GM12874 (cell line): Measurements from ENCODE around the gene XPC.

ENCODE experiments used
- CTCF ChIP-seq: IDR thresholded peaks from 2 replicates; pipeline ENCODE4 v1.5.1; 2011; ENCODE audit warnings: low read depth, mild to moderate bottlenecking, control low read depth, low read length, moderate library complexity; ENCODE audit not compliant: insufficient read depth

XPC gene

GRCh38 chr3:14156201-14156600 is 22.2 kb downstream of the XPC start:
- no peak for TF ChIP-seq CTCF

- no peak for TF ChIP-seq CTCF
Observed at GRCh38 chr3:14154895-14155440, 23.4 kb downstream of the XPC start.

DNA sequence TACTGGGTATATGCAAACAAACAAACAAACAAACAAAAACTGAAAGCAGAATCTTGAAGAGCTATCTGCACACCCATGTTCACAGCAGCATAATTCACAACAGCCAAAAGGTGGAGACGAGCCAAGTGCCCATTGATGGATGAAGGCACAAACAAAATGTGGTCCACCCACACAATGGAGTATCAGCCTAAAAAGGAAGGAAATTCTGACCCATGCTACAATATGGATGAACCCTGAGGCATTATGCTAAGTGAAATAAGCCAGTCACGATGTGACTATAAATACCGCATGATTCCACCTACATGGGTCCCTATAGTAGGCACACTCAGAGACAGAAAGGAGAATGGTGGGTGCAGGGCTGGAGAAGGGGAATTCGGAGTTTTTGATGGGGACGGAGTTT is 24.1 kb downstream of the XPC start:
- TF ChIP-seq CTCF: no peak

DNA sequence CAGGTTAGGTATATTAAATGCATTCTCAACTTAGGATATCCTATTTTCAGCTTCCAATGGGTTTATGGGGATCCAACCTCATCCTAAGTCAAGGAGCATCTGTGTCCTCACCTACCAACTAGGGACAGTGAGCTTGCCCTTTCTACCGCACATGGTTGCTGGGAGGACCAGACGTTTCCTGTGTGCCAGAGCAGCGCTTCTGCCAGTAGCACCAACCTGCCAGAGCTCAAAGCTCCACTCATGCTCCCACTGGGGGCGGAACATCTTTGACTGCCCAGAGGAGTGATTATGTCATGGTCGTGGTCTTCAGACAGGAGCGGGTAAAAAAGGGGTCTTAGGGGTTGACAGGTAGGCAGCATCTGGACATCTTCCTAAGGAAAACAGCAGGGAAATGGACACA is 24.7 kb downstream of the XPC start:
- no peak for TF ChIP-seq CTCF

DNA sequence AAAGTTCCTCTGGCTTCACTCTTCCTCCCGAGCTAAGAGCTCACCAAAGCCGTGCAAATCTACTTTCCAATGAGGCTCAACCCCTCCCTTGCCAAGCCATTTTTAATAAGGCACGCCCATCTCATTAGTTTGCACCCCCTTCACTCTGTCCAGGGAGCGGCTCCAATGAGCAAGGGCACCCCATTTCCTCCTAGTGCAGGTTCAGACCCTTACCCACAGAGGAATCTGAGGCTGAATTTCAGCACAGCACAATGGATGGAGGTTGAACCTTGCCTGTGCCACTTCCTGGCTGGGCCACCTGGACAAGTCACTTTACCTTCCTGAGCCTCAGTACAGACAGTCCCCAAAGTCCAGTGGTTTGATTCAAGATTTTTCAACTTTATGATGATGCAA is 25.4 kb downstream of the XPC start:
- no peak for TF ChIP-seq CTCF

GRCh38 chr3:14152233-14152962 is 26.0 kb downstream of the XPC start:
- TF ChIP-seq CTCF: peak; percentile 29; the same call in 1 of the 2 replicates

- TF ChIP-seq CTCF: no peak
Observed at GRCh38 chr3:14151471-14152083, 26.8 kb downstream of the XPC start.
